ENCODE results near the gene ARFGAP1. TPM values are rescaled to one million over a fixed set of nuclear protein-coding genes. Genes with fewer than 3 reads are reported as not detected.

The ARFGAP1 gene
- total and polyA plus RNA-seq, 2 of the 4 experiments (the other 2 are of a cell fraction), result 59.1 to 194 TPM

GRCh38 chr20:63291811-63292210, 19.2 kb downstream of the ARFGAP1 start:
- Histone ChIP-seq H2AFZ (replicated peaks; ENCODE audit: low read length, poor library complexity) (no peak overlapping the region), H3K14ac (replicated peaks; ENCODE audit: low read depth, low read length) (no peak overlapping the region), H3K4me2 (ENCODE audit: low read depth, low read length) (no peak overlapping the region), H2BK20ac (ENCODE audit: low read depth, low read length) (no peak overlapping the region), H2BK120ac (ENCODE audit: low read depth, low read length) (no peak overlapping the region), H4K20me1 (ENCODE audit: insufficient read depth, low read length) (peaks cover 54% of the 10 kb centered on the region), H3K56ac (ENCODE audit: extremely low read depth, insufficient read depth, low read length) (no peak overlapping the region), H3K9me3 (ENCODE audit: control insufficient read depth, insufficient read depth, low read length) (no peaks in the 10 kb centered on the region), H3K4me1 (ENCODE audit: control insufficient read depth, insufficient read depth, low read length) (no peaks in the 10 kb centered on the region), H2AK9ac (replicated peaks; ENCODE audit: low read depth, low read length, poor library complexity) (no peak overlapping the region), H3K23ac (ENCODE audit: low read depth, low read length) (no peak overlapping the region), H3K36me3 (ENCODE audit: control insufficient read depth, insufficient read depth, low read length) (peaks cover 24% of the 10 kb centered on the region), H3K18ac (ENCODE audit: low read depth, low read length) (no peak overlapping the region), H3K4ac (ENCODE audit: low read depth, low read length) (no peak overlapping the region), H3K4me3 (ENCODE audit: insufficient read depth, low read depth, low read length) (no peak overlapping the region), H4K91ac (ENCODE audit: insufficient read depth, low read depth, low read length) (no peak overlapping the region), H3K27ac (ENCODE audit: insufficient read depth, low read length) (no peak overlapping the region), H2BK5ac (ENCODE audit: low read depth, low read length, poor library complexity, severe bottlenecking) (no peak overlapping the region), H3K27me3 (ENCODE audit: control insufficient read depth, insufficient read depth, low read length) (peaks cover 21% of the 10 kb centered on the region), H3K9ac (ENCODE audit: low read depth, low read length) (no peak overlapping the region), H2BK15ac (ENCODE audit: low read depth, low read length) (no peak overlapping the region), H2AK5ac (ENCODE audit: low read depth, low read length) (no peak overlapping the region; the same call in 1 of the 2 replicates), H3K9me1 (ENCODE audit: insufficient read depth, low read length) (no peaks in the 10 kb centered on the region), H4K8ac (ENCODE audit: low read depth in 2 of 2, low read length in 2 of 2) (no peak overlapping the region), H4K5ac (ENCODE audit: low read depth, low read length) (no peak overlapping the region), H3K79me1 (ENCODE audit: low read depth in 1 of 2, low read length in 2 of 2) (peaks cover 0 to 10% of the 10 kb centered on the region in 2 experiments; a peak in 1 of 4 replicates)
- in situ Hi-C loops (cut with MboI; ENCODE audit: low sequenced_read_pairs) (no loop called here), dilution Hi-C loops (cut with HindIII; ENCODE audit: low sequenced_read_pairs, unreplicated experiment) (no loop called here), intact Hi-C loops (cut with micrococcal nuclease) (no loop called here)
- WGBS, 2 experiments (ENCODE audit: extremely low coverage in 2 of 2, insufficient read length in 1 of 2), result 78% methylated on average over 3 of the region's 10 CpGs; no CpG with 5 or more reads in 1 of the 2 experiments
- ATAC-seq (ENCODE audit: low read depth) (no peak), DNase-seq (no peak)
- ChIA-PET CTCF (interaction anchor here (0.7 to 1.2 kb wide), 2 partner anchors 68 to 69 kb away, joined by 3 to 4 read pairs; no protein-coding TSS in a partner anchor), POLR2A (ENCODE audit: unreplicated experiment) (no interaction called here)
- no TSS peak for BruUV-seq (replicated peaks)
- TF ChIP-seq POLR2A (IDR thresholded peaks at IDR 0.05; ENCODE audit: low read depth, low read length) (no peak), RCOR1 (IDR thresholded peaks at IDR 0.05; ENCODE audit: insufficient replicate concordance, low read length) (no peak), RFX5 (IDR thresholded peaks at IDR 0.05; ENCODE audit: low read depth, low read length) (no peak), ELK1 (IDR thresholded peaks at IDR 0.05; ENCODE audit: borderline replicate concordance, low read depth, low read length) (no peak)
